HuH-7 (cell line): ENCODE results near the gene PLXNA2.

ENCODE experiments used
- DNase-seq: peaks from one replicate; pipeline ENCODE4 v3.0.0; 2011; ENCODE audit warnings: low spot score

Gene PLXNA2

DNA sequence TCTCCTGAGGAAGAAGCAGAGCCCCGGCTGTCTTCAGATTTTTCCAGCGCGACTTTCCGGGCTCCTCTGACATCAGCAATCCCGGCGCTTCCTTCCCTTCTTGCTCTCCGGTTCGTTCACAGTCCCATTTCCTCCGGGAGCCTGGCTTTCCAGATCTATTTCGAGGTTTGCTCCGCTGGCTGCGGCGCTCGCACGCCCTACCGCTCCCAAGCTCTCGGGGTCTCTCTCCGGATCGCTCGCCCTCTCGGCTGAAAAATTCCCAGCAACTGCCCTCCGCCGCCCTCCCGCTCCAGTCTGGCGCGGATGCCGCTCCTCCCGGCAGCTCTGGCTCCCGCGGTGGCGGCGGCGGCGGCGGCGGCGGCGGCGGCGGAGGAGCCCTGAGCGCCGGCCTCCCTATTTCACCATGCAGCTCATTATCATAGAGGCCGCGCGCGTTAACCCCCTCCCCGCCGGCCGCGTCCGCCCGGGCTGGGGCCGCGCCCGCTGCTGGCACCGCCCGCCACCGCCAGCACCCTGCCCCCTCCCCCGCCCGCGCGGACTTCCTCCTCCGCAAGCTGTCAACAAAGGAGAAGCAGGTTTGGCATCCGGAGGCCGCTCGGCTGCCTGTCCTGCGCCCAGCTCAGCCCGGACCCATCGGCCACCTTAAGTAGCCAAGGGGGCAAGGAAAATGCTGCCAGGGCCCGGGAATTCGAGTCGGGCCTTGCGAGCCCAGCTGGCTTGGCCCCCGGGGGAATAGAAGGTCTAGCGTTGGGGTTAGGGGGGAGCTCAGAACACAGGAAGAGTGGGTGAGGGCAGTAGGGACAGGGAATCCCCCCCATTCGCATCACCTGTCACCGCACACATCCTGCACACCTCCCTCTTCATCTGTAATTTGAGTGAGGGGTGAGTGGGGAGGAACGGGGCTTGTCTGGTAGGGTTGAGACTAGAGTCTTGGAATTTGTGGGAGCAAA, at the start of gene PLXNA2:
Gene PLXNA2 (minus strand): TSS at position 418 of the 950 bp plus-strand sequence. CDS start 26,462 bp downstream, outside the sequence.
- peak; percentile 54 for DNase-seq

- no peak for DNase-seq
Measured at GRCh38 chr1:208292908-208293307, 48.7 kb upstream of the PLXNA2 start.

- DNase-seq = no peak
Measured at GRCh38 chr1:208291923-208292711, 47.9 kb upstream of the PLXNA2 start.

- no peak for DNase-seq
Measured at GRCh38 chr1:208291129-208291528, 46.9 kb upstream of the PLXNA2 start.

- no peak for DNase-seq
Measured at GRCh38 chr1:208289716-208290115, 45.5 kb upstream of the PLXNA2 start.

DNA sequence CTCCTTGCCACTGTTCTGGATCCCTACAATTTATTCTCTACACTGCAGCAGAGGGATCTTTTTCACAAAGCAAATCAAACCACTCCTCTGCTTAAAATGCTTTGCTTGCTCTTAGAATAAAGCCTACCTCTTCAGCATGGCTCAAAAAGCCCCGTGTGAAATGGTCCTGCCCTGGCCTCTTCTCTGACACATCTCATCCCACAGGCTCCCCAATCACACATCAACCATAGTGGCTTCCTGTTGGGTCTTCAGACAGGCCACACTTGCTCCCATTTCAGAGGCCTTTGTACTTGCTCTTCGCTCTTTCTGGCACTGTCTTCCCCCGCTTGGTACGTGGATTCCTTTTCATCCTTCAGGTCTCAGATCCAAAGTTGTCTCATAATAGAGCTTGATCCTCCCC, 44.3 kb upstream of the PLXNA2 start:
- DNase-seq = no peak

DNA sequence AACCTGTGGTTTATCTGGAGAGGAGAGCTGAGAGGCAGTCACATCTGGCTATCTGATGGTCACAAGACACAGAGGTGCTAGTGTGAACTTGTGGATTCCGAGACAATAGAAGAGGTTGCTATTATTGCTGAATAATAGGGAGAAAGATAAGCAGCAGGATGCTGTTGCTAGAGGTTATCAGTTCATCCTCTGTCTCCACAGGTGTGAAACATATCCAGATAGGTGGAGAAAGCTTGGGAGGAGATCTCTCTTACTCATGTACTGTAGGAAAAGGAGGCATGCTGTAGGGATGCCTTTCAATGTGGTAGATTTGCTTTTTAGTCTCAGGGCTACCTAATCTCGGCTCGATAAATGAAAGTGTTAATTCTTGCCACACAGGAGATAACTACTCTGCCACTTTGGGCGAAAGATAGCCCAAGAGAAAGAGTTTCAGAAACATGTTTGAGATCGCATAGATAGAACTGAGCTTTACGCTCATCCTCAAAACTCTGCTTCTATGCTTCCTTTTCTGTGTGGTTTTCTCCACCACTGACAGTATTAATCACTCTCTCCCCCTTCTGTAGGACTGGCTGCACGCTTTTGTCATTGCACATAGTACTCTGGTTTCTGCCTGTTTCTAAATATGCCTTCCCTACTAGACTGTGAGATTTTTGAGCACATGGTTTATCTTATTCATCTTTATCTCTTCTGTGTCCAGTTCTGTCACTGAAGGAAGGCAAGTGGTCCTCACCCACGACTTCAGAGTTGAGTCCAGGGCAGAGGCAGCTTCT, 36.7 kb upstream of the PLXNA2 start:
- DNase-seq = no peak

DNA sequence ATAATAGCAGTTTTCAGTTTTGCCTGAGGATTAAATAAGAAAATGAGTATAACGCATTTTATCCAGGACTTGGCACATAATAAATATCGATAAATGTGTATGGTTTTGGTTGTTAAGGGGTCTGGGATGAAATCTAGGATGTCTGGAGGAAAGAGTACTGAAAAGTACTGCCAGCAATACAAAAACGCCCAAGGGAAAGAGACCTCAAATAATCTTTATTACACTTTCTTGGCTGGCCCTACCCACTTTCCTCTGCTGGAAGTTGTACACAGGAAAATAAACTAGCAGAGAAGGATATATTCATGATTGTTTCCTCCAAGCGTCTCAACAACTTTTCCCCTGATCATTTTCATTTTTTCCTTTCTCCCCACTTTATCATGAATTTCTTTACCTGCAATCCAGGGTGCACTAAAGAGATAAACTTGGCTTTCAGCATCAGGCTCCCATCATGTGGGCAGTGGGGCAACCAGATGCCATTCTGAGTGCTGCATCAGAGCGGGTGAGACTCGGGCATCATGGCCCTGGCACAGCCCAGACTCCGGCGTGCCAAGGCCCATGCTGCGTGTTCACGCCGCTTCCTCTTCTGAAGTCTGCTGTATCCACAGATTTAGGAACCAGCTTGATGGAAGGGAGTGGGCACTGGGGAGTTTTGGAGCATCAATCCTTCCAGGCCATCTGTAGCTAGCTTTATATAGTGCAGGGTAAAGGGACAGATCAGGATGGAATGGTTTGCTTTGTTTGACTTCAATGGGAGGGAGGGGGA, 35.8 kb upstream of the PLXNA2 start:
- no peak for DNase-seq

GRCh38 chr1:208278638-208279037, 34.5 kb upstream of the PLXNA2 start:
- no peak for DNase-seq

DNA sequence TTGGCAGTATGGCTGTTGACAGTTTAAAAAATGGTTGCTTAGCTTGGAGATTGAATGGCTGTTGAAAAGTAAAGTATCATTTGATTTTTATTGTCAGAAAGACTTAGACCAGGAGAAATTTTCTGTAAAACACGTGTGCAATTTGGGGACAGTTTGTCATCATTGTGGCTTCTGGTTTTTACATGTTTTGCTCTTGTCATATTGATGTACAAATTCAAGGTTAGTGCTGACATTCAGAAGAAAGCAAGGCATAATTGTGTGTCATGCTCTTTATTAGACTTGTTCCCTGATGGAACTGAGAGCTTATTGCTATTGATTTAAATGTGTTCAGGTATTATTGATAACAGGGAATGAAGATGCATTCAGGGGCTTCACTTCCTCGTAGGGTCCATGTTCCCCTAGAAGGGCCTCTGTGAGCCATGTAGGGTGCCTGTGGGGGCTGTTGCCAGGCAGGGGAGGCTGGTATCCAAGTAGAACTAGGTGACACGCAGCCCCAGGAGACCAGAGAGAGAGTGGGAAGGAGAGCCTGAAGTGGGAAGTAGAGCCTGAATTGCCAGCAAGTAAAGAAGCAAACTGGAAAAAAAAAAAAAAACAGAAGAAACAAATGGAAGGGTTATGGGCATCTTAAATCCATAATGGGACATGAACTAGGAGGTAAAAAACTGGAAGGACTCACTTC, 32.7 kb upstream of the PLXNA2 start:
- no peak for DNase-seq

DNA sequence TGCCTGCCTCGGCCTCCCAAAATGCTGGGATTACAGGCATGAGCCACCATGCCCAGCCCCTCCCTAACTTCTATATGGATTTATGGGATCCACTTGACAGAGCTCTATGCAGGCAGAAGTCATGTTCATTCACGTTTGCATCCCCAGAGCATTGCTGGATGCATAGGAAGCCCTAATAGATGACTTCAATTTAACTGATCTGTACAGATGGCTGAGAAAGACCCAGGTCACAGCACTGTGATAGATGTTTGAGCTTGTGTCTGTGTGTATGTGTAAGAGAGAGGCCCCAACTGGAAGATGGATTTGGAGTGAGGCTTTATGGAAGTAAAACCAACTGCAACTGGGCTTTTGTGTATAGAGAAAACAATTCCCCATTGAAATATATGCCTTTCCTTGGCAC, 30.9 kb upstream of the PLXNA2 start:
- DNase-seq = no peak

- DNase-seq = no peak
Measured at GRCh38 chr1:208273386-208274017, 29.3 kb upstream of the PLXNA2 start.

DNA sequence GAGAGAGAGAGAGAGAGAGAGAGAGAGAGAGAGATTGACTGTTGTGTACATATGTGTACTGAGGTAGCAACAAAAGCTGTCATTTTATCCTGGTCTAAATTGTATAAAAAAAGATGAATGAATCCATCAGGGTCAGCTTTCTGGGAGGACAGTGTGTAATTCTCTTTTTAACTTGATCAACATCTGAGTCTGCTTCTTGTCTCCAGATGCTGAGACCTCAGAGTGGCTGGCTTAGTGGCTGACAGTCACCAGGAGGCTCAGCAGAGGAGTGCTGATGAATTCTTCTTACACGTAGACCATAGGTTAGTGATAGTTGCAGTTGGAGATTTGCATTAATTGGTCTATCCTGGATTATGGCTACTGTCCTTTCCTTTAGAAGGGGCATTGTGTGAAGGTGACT, 28.5 kb upstream of the PLXNA2 start:
- no peak for DNase-seq

GRCh38 chr1:208272311-208272710, 28.1 kb upstream of the PLXNA2 start:
- no peak for DNase-seq

- no peak for DNase-seq
Measured at GRCh38 chr1:208271236-208271635, 27.1 kb upstream of the PLXNA2 start.

GRCh38 chr1:208270651-208271141, 26.5 kb upstream of the PLXNA2 start:
- DNase-seq = no peak

GRCh38 chr1:208269338-208269666, 25.1 kb upstream of the PLXNA2 start:
- DNase-seq = no peak

DNA sequence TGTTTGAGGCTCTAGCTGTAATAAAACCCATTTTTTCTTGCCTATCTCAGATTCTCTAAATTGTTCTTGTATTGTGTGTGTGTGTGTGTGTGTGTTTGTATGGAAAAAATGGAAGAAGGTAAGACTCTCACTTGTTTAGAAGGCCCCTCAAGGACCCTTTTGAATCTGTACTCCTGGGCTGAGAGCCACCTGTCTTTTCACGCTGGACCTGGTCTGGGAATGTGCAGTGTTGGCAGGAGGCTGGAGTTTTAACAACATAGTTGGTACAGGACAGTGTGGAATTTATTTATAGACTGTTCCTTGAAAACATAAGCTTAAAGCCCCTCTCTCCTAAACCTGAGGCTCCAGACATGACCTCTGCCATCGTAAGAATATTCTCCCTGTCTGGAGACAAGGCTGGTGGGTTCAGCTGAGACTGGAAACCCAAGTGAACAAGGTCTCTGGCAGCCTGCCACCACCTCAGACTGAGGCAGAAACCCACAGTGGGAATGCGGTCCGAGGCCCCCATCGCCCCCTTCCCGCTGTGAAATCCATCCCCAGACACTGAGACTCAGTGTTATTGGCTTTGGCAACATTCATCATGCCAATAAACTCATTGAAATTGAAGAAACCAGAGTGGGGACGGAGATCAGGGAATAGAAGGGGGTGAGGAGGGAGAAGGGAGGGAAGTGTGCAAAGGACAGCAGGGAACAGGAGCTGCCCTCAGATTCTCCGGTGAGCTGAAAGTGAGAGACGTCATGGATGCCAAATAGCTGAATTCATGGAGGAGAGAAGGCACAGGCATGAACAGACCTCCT, 24.6 kb upstream of the PLXNA2 start:
- no peak for DNase-seq

GRCh38 chr1:208265525-208265924, 21.3 kb upstream of the PLXNA2 start:
- DNase-seq = no peak

DNA sequence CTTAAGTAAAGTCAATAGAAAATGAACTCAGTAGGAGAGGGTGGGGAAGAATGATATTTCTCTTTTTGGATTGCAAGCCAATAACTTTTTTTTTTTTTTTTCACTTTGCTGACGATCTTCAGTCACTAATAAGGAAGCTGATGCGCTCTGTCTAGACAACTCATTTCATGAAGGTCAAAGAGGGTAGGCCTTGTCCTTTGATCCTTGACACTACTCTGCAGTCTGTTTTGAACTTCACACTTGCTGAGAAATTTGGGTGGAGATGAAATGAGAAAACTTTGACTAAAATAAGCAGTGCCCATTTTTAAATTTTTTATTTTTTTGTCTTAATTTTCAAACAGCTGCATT, 20.9 kb upstream of the PLXNA2 start:
- DNase-seq = no peak
